Osteocyte (in vitro differentiated cells): ENCODE data around the gene NUDT10. TPM values are rescaled to one million over a fixed set of nuclear protein-coding genes. Genes with fewer than 3 reads are reported as not detected.
A peak's percentile ranks its signal among the peaks of the same experiment; 100 is the strongest.

Experiments used
- DNase-seq: peaks from one replicate; pipeline ENCODE4 v3.0.0; 2021; ENCODE audit warnings: mixed read lengths; ENCODE audit not compliant: unreplicated experiment; ENCODE audit errors: extremely low spot score
- H3K27ac Mint-ChIP-seq: one replicate; pipeline ENCODE4 v1.8.0; 2021; ENCODE audit warnings: mild to moderate bottlenecking, mixed read lengths; ENCODE audit not compliant: unreplicated experiment
- H3K27me3 Mint-ChIP-seq: one replicate; pipeline ENCODE4 v1.8.0; 2021; ENCODE audit warnings: mixed read lengths; ENCODE audit not compliant: unreplicated experiment
- H3K36me3 Mint-ChIP-seq: one replicate; pipeline ENCODE4 v1.8.0; 2021; ENCODE audit warnings: mixed read lengths; ENCODE audit not compliant: unreplicated experiment
- H3K4me1 Mint-ChIP-seq: one replicate; pipeline ENCODE4 v1.8.0; 2021; ENCODE audit warnings: mixed read lengths; ENCODE audit not compliant: unreplicated experiment
- H3K4me3 Mint-ChIP-seq: one replicate; pipeline ENCODE4 v1.8.0; 2021; ENCODE audit warnings: mild to moderate bottlenecking, moderate library complexity, mixed read lengths; ENCODE audit not compliant: unreplicated experiment
- H3K9me3 Mint-ChIP-seq: one replicate; pipeline ENCODE4 v1.8.0; 2021; ENCODE audit warnings: mixed read lengths; ENCODE audit not compliant: unreplicated experiment
- CTCF ChIP-seq: fragments of 200-600 bp; sonication (generic); IDR thresholded peaks from 2 replicates; pipeline ENCODE4 v1.5.0; 2021; ENCODE audit warnings: antibody characterized with exemption, mild to moderate bottlenecking, moderate library complexity
- total RNA-seq: library from RNA; stranded (reverse); gene quantifications from 2 replicates; pipeline ENCODE4 v1.2.1, GENCODE V29; 2021

NUDT10 gene
- total RNA-seq, 1 donor from 2014 or later = 0.59 TPM

GRCh38 chrX:51334276-51334675 lies 1.7 kb downstream of the NUDT10 start:
- H3K36me3 Mint-ChIP-seq = no peaks in the 10 kb centered on the region
- no peak for TF ChIP-seq CTCF
- H3K9me3 Mint-ChIP-seq = peaks cover 7% of the 10 kb centered on the region
- H3K4me1 Mint-ChIP-seq = peaks cover 6% of the 10 kb centered on the region
- H3K4me3 Mint-ChIP-seq = no peak overlapping the region
- H3K27ac Mint-ChIP-seq = no peak overlapping the region
- H3K27me3 Mint-ChIP-seq = peaks cover 3% of the 10 kb centered on the region
- no peak for DNase-seq

GRCh38 chrX:51336584-51336983 lies 4.0 kb downstream of the NUDT10 start:
- Mint-ChIP-seq H3K4me3 (no peak overlapping the region), H3K36me3 (no peaks in the 10 kb centered on the region), H3K4me1 (peaks cover 6% of the 10 kb centered on the region), H3K9me3 (peaks cover 7% of the 10 kb centered on the region), H3K27me3 (peaks cover 3% of the 10 kb centered on the region), H3K27ac (no peak overlapping the region)
- peak; percentile 58 for TF ChIP-seq CTCF
- no peak for DNase-seq

- TF ChIP-seq CTCF = no peak
- no peaks in the 10 kb centered on the region for H3K36me3 Mint-ChIP-seq
- H3K27me3 Mint-ChIP-seq = no peaks in the 10 kb centered on the region
- H3K4me1 Mint-ChIP-seq = no peaks in the 10 kb centered on the region
- H3K9me3 Mint-ChIP-seq = peaks cover 27% of the 10 kb centered on the region
- DNase-seq = no peak
- no peak overlapping the region for H3K27ac Mint-ChIP-seq
- H3K4me3 Mint-ChIP-seq = no peak overlapping the region
Observed at GRCh38 chrX:51361251-51361650, 28.6 kb downstream of the NUDT10 start.

- no peak overlapping the region for H3K4me3 Mint-ChIP-seq
- H3K9me3 Mint-ChIP-seq = peaks cover 16% of the 10 kb centered on the region
- H3K27me3 Mint-ChIP-seq = peaks cover 1% of the 10 kb centered on the region
- TF ChIP-seq CTCF = no peak
- no peak for DNase-seq
- H3K4me1 Mint-ChIP-seq = no peaks in the 10 kb centered on the region
- no peaks in the 10 kb centered on the region for H3K36me3 Mint-ChIP-seq
- no peak overlapping the region for H3K27ac Mint-ChIP-seq
Observed at GRCh38 chrX:51376672-51377071, 44.0 kb downstream of the NUDT10 start.

Other genes with a start within 250 kb of the NUDT10 start
- gene NUDT11, start 163.8 kb downstream of the NUDT10 start, total RNA-seq = 10.6 and 12.8 TPM in 2 replicates